ENCODE data around the gene TMEM154. TPM values are rescaled to one million over a fixed set of nuclear protein-coding genes. Genes with fewer than 3 reads are reported as not detected.

Gene TMEM154
- polyA plus RNA-seq, 1 donor from 2014 or later: not detected

GRCh38 chr4:152719801-152720556 is 40.2 kb upstream of the TMEM154 start:
- H3K36me3 ChIP-seq (ENCODE audit: insufficient read depth, low read length): no peaks in the 10 kb centered on the region
- no peaks in the 10 kb centered on the region for H3K27me3 ChIP-seq (ENCODE audit: insufficient read depth, low read depth, low read length)
- peak overlapping the region; percentile 34 for H3K9ac ChIP-seq (ENCODE audit: low read length)
- H3K4me2 ChIP-seq (ENCODE audit: low read length): peak overlapping the region; percentile 40
- no peak overlapping the region for H2AFZ ChIP-seq (ENCODE audit: low read depth, low read length)
- peak overlapping the region; percentile 61 for H3K27ac ChIP-seq (ENCODE audit: low read length)
- no peaks in the 10 kb centered on the region for H3K79me2 ChIP-seq (replicated peaks; ENCODE audit: insufficient read depth, low read length)
- H3K4me3 ChIP-seq (ENCODE audit: low read length): peak overlapping the region; percentile 21
- TF ChIP-seq REST (IDR thresholded peaks at IDR 0.05; ENCODE audit: borderline replicate concordance) (no peak), POLR2AphosphoS5 (IDR thresholded peaks at IDR 0.05) (peak; percentile 44), SMC3 (conservative IDR thresholded peaks at IDR 0.05; ENCODE audit: poor library complexity) (peak; percentile 13), TAF1 (IDR thresholded peaks at IDR 0.05; ENCODE audit: low read depth) (no peak), EP300 (conservative IDR thresholded peaks at IDR 0.05; ENCODE audit: poor library complexity, severe bottlenecking) (peak; percentile 81)
- no peaks in the 10 kb centered on the region for H3K9me2 ChIP-seq (ENCODE audit: insufficient read depth, low read length)
- no peaks in the 10 kb centered on the region for H3K9me3 ChIP-seq (ENCODE audit: low read length)
- no peaks in the 10 kb centered on the region for H3F3A ChIP-seq (ENCODE audit: insufficient read depth, low read length, poor library complexity, severe bottlenecking)
- no peaks in the 10 kb centered on the region for H4K20me1 ChIP-seq (ENCODE audit: insufficient read depth)

GRCh38 chr4:152719291-152719690 is 39.5 kb upstream of the TMEM154 start:
- H3K9me2 ChIP-seq (ENCODE audit: insufficient read depth, low read length): no peaks in the 10 kb centered on the region

More at GRCh38 chr4:152719291-152719690, 39.5 kb upstream of the TMEM154 start:
- Histone ChIP-seq H3F3A (ENCODE audit: insufficient read depth, low read length, poor library complexity, severe bottlenecking) (no peaks in the 10 kb centered on the region), H3K36me3 (ENCODE audit: insufficient read depth, low read length) (no peaks in the 10 kb centered on the region), H2AFZ (ENCODE audit: low read depth, low read length) (no peak overlapping the region), H3K27ac (ENCODE audit: low read length) (peak overlapping the region; percentile 61), H3K9ac (ENCODE audit: low read length) (peak overlapping the region; percentile 27), H3K4me2 (ENCODE audit: low read length) (peak overlapping the region; percentile 40), H3K4me3 (ENCODE audit: low read length) (no peak overlapping the region), H3K79me2 (replicated peaks; ENCODE audit: insufficient read depth, low read length) (no peaks in the 10 kb centered on the region), H3K27me3 (ENCODE audit: insufficient read depth, low read depth, low read length) (no peaks in the 10 kb centered on the region), H4K20me1 (ENCODE audit: insufficient read depth) (no peaks in the 10 kb centered on the region), H3K9me3 (ENCODE audit: low read length) (no peaks in the 10 kb centered on the region)
- TF ChIP-seq CTCF (IDR thresholded peaks at IDR 0.05; ENCODE audit: poor library complexity, severe bottlenecking): no peak
- TF ChIP-seq TAF1 (IDR thresholded peaks at IDR 0.05; ENCODE audit: low read depth): no peak
- no peak for TF ChIP-seq EZH2 (IDR thresholded peaks at IDR 0.05; ENCODE audit: borderline replicate concordance, insufficient read depth, low read length, poor library complexity, severe bottlenecking)
- no peak for TF ChIP-seq EP300 (conservative IDR thresholded peaks at IDR 0.05; ENCODE audit: poor library complexity, severe bottlenecking)
